Neuronal stem cell (in vitro differentiated cells): Measurements from ENCODE around the gene EEPD1.

Experiments
- DNase-seq: peaks from one replicate; pipeline ENCODE4 v3.0.0-alpha.2; 2013; ENCODE audit warnings: low spot score
- H2AFZ ChIP-seq: one replicate; pipeline ENCODE4 v1.6.1; 2013; ENCODE audit warnings: mild to moderate bottlenecking, low read length, inconsistent platforms
- H2AK5ac ChIP-seq: 2 replicates; pipeline ENCODE4 v1.6.1; 2013; ENCODE audit warnings: low read depth, mild to moderate bottlenecking, inconsistent platforms, low read length, moderate library complexity, mixed read lengths
- H2BK120ac ChIP-seq: 2 replicates; pipeline ENCODE4 v1.6.1; 2013; ENCODE audit warnings: low read depth, mild to moderate bottlenecking, inconsistent platforms, low read length, moderate library complexity, mixed read lengths
- H2BK12ac ChIP-seq: one replicate; pipeline ENCODE4 v1.6.1; 2013; ENCODE audit warnings: low read length, inconsistent platforms
- H2BK15ac ChIP-seq: 2 replicates; pipeline ENCODE4 v1.6.1; 2013; ENCODE audit warnings: mild to moderate bottlenecking, low read length, inconsistent platforms, mixed read lengths
- H2BK5ac ChIP-seq: one replicate; pipeline ENCODE4 v1.6.1; 2013; ENCODE audit warnings: inconsistent platforms, mild to moderate bottlenecking, low read length, moderate library complexity
- H3K14ac ChIP-seq: one replicate; pipeline ENCODE4 v1.6.1; 2013; ENCODE audit warnings: low read length, inconsistent platforms
- H3K18ac ChIP-seq: 2 replicates; pipeline ENCODE4 v1.6.1; 2013; ENCODE audit warnings: low read length, inconsistent platforms
- H3K23ac ChIP-seq: 2 replicates; pipeline ENCODE4 v1.6.1; 2013; ENCODE audit warnings: low read depth, mild to moderate bottlenecking, mixed read lengths, low read length, inconsistent platforms; ENCODE audit not compliant: poor library complexity
- H3K27ac ChIP-seq: replicated peaks from 3 replicates; pipeline ENCODE4 v1.5.1; 2013; ENCODE audit warnings: low read length, inconsistent platforms
- H3K27me3 ChIP-seq, 3 experiments: 2 replicates each; pipeline ENCODE4 v1.6.1; 2013; ENCODE audit warnings: low read length in 3 of 3, mild to moderate bottlenecking in 2 of 3, inconsistent platforms in 1 of 3, low read depth in 1 of 3, mixed read lengths in 1 of 3, moderate library complexity in 1 of 3; ENCODE audit not compliant: control insufficient read depth in 3 of 3, insufficient read depth in 3 of 3
- H3K36me3 ChIP-seq, 2 donors: replicated peaks in 1 of 2; 2 replicates each; pipeline ENCODE4 v1.6.1; 2013; ENCODE audit warnings: low read length in 2 of 2; ENCODE audit not compliant: control insufficient read depth in 2 of 2, insufficient read depth in 2 of 2
- H3K4ac ChIP-seq: 2 replicates; pipeline ENCODE4 v1.6.1; 2013; ENCODE audit warnings: inconsistent platforms, mild to moderate bottlenecking, low read length, moderate library complexity
- H3K4me1 ChIP-seq, 2 donors: 1 replicate in 1 of 2; 2 replicates in 1 of 2; pipeline ENCODE4 v1.6.1; 2013; ENCODE audit warnings: low read length in 2 of 2, low read depth in 1 of 2; ENCODE audit not compliant: control insufficient read depth in 2 of 2, insufficient read depth in 1 of 2
- H3K4me2 ChIP-seq: one replicate; pipeline ENCODE4 v1.6.1; 2013; ENCODE audit warnings: mild to moderate bottlenecking, low read length, inconsistent platforms; ENCODE audit not compliant: insufficient read depth, poor library complexity, severe bottlenecking
- H3K4me3 ChIP-seq, 2 donors: 2 replicates each; pipeline ENCODE4 v1.5.1; 2013; ENCODE audit warnings: low read length in 2 of 2, mild to moderate bottlenecking in 2 of 2, inconsistent platforms in 1 of 2, moderate library complexity in 1 of 2
- H3K79me1 ChIP-seq: one replicate; pipeline ENCODE4 v1.6.1; 2013; ENCODE audit warnings: low read depth, mild to moderate bottlenecking, inconsistent platforms, low read length, moderate library complexity
- H3K9ac ChIP-seq: one replicate; pipeline ENCODE4 v1.6.1; 2013; ENCODE audit warnings: mild to moderate bottlenecking, low read depth, low read length, inconsistent platforms; ENCODE audit not compliant: poor library complexity
- H3K9me3 ChIP-seq, 2 donors: replicated peaks in 1 of 2; 2 replicates each; pipeline versions ENCODE3 to v1.6.1; 2013; ENCODE audit warnings: low read length in 2 of 2, mild to moderate bottlenecking in 2 of 2, inconsistent platforms in 1 of 2, low read depth in 1 of 2, mixed read lengths in 1 of 2, moderate library complexity in 1 of 2; ENCODE audit not compliant: control insufficient read depth in 2 of 2, insufficient read depth in 1 of 2
- H4K8ac ChIP-seq: one replicate; pipeline ENCODE4 v1.6.1; 2013; ENCODE audit warnings: low read depth, mild to moderate bottlenecking, inconsistent platforms, low read length, moderate library complexity
- H4K91ac ChIP-seq: one replicate; pipeline ENCODE4 v1.6.1; 2013; ENCODE audit warnings: low read length, low read depth, mild to moderate bottlenecking, inconsistent platforms; ENCODE audit not compliant: poor library complexity
- WGBS, 2 donors: extraction: QIAGEN DNeasy Blood & Tissue Kit; methylation state at CpG; one replicate each; pipeline ENCODE4 v1.1.7; 2013; ENCODE audit warnings: missing lambda C conversion rate in 2 of 2, mixed read lengths in 1 of 2; ENCODE audit not compliant: insufficient read length in 2 of 2, insufficient replicate concordance in 1 of 2; ENCODE audit errors: extremely low coverage in 2 of 2; 5-methylcytosine and 5-hydroxymethylcytosine counted together

Gene EEPD1

DNA sequence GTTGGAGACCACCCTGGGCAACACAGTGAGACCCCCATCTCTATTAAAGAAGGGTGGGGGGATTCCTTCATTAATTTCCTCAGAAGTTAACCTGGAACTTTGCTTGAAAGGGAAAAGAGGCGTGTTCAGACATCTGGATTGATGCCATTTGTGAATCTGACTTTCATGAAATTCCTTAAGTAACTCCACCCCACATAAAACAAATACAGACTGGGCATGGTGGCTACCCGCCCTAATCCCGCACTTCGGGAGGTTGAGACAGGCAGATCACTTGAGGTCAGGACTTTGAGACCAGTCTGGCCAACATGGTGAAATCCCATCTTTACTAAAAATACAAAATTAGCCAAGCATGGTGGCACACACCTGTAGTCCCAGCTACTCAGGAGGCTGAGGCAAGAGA is 75.0 kb downstream of the EEPD1 start:
- no peak overlapping the region for H3K23ac ChIP-seq
- H3K14ac ChIP-seq: no peak overlapping the region
- H2BK15ac ChIP-seq: no peak overlapping the region
- no peak overlapping the region for H2BK5ac ChIP-seq
- no peak overlapping the region for H4K8ac ChIP-seq
- DNase-seq: no peak
- no peak overlapping the region for H3K4me2 ChIP-seq
- no peak overlapping the region for H3K27ac ChIP-seq
- H3K18ac ChIP-seq: no peak overlapping the region
- H2BK12ac ChIP-seq: no peak overlapping the region
- no peaks in the 10 kb centered on the region for H3K9me3 ChIP-seq
- no peak overlapping the region for H2AFZ ChIP-seq
- no peak overlapping the region for H4K91ac ChIP-seq
- no peaks in the 10 kb centered on the region for H3K27me3 ChIP-seq
- WGBS, 2 donors: no CpG with 5 or more reads among the region's 4 CpGs
- H3K9ac ChIP-seq: no peak overlapping the region
- H2BK120ac ChIP-seq: no peak overlapping the region
- H3K4ac ChIP-seq: no peak overlapping the region
- H3K36me3 ChIP-seq: no peaks in the 10 kb centered on the region
- H2AK5ac ChIP-seq: no peak overlapping the region
- no peaks in the 10 kb centered on the region for H3K4me1 ChIP-seq
- no peaks in the 10 kb centered on the region for H3K79me1 ChIP-seq
- H3K4me3 ChIP-seq: no peak overlapping the region

DNA sequence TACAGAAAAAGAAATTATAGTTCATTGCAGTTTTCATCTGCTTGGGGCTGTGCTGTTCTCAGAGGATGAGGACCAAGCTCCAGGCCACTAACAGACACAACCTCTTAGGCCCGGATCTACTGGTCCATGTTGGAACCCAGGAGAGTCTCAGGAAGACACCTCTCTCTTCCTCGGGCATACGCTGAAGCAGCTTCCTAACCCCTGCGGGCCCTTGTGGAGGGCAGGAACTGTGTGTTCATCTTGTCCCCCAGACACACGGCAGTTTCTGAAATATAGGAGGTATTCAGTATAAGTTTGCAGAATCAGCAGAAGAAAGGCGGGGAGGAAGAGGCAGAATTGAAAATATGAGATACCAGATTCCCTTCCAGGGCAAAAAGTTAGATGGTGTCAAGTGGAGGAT is 78.4 kb downstream of the EEPD1 start:
- Histone ChIP-seq H3K14ac (no peak overlapping the region), H2AFZ (no peak overlapping the region), H3K79me1 (no peaks in the 10 kb centered on the region), H2BK5ac (no peak overlapping the region), H2BK15ac (no peak overlapping the region), H4K8ac (no peak overlapping the region), H3K9me3 (no peaks in the 10 kb centered on the region), H2BK12ac (no peak overlapping the region), H3K18ac (no peak overlapping the region), H3K4me2 (no peak overlapping the region), H3K27ac (no peak overlapping the region), H2AK5ac (no peak overlapping the region), H3K27me3 (no peaks in the 10 kb centered on the region), H3K23ac (no peak overlapping the region), H3K9ac (no peak overlapping the region), H2BK120ac (no peak overlapping the region), H4K91ac (no peak overlapping the region), H3K36me3 (no peaks in the 10 kb centered on the region), H3K4me3 (no peak overlapping the region), H3K4me1 (no peaks in the 10 kb centered on the region), H3K4ac (no peak overlapping the region)
- DNase-seq: no peak
- no CpG with 5 or more reads among the region's 6 CpGs for WGBS, 2 donors

DNA sequence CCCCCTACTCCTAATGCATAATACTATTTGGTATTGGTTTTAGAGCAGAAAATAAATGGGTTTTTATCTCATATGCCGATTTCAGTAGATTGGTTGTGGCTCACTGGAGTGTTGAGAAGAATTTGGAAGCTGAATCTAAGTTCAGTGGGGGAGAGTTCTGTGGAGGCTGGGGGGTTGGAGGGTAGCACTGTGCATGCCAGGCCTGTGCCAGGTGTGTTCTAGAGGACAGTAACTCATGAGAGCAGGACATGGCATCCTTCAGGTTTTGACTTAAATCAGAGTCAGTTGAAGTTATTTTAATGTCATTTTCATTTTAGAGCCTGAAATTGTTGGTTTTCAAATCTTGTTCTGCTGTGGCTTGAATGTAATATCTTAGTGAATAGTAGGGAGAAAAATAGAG is 79.5 kb downstream of the EEPD1 start:
- Histone ChIP-seq H3K4me1 (no peaks in the 10 kb centered on the region), H2BK15ac (no peak overlapping the region), H3K79me1 (no peaks in the 10 kb centered on the region), H3K9ac (no peak overlapping the region), H3K4me3 (no peak overlapping the region), H3K23ac (no peak overlapping the region), H4K91ac (no peak overlapping the region), H2AK5ac (no peak overlapping the region), H2BK5ac (no peak overlapping the region), H3K36me3 (no peaks in the 10 kb centered on the region), H3K4ac (no peak overlapping the region), H4K8ac (no peak overlapping the region), H3K18ac (no peak overlapping the region), H3K14ac (no peak overlapping the region), H2BK12ac (no peak overlapping the region), H3K4me2 (no peak overlapping the region), H2AFZ (no peak overlapping the region), H3K9me3 (no peaks in the 10 kb centered on the region), H3K27ac (no peak overlapping the region), H2BK120ac (no peak overlapping the region), H3K27me3 (no peaks in the 10 kb centered on the region)
- DNase-seq: no peak
- WGBS, 2 donors: no CpG with 5 or more reads among the region's 1 CpG

DNA sequence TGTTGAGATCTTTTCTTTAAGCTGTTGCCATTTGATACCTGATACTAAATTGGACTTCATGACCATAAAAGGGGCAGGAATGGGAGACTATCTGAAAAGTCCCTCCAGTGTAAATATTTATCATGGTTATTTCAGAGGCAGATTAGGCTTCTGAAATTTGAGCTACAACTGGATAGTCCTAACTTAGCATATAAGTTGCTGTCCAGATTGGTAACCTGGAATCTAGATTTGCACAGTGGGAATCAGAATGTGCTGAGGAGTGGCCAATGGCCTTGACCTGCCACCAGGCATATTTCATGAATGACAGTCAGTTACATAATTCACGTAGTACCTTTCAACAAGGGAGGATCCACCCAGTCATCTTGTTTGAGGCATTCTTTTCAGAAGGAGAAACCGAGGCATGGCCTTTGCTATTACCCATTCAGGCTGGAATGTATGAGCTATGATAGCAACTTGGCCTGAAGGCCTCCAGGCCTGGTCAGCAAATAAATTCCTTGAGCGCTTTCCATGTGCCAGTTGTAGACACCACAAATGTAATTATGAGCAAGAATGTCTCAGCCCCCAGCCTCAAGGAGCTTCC is 80.0 kb downstream of the EEPD1 start:
- Histone ChIP-seq H3K18ac (no peak overlapping the region), H3K4me1 (no peaks in the 10 kb centered on the region), H3K9ac (no peak overlapping the region)

More for the DNA sequence above, 80.0 kb downstream of the EEPD1 start:
- no peak overlapping the region for H2BK15ac ChIP-seq
- no peak overlapping the region for H3K27ac ChIP-seq
- H3K23ac ChIP-seq: no peak overlapping the region
- H3K4me3 ChIP-seq: no peak overlapping the region
- no peak overlapping the region for H3K14ac ChIP-seq
- H3K9me3 ChIP-seq: no peaks in the 10 kb centered on the region
- no peaks in the 10 kb centered on the region for H3K79me1 ChIP-seq
- H2BK5ac ChIP-seq: no peak overlapping the region
- H3K36me3 ChIP-seq: no peaks in the 10 kb centered on the region
- no peak overlapping the region for H4K91ac ChIP-seq
- H3K27me3 ChIP-seq: no peaks in the 10 kb centered on the region
- H2BK120ac ChIP-seq: no peak overlapping the region
- no peak overlapping the region for H2BK12ac ChIP-seq
- no peak overlapping the region for H4K8ac ChIP-seq
- H3K4me2 ChIP-seq: no peak overlapping the region
- WGBS, 2 donors: no CpG with 5 or more reads among the region's 3 CpGs
- H3K4ac ChIP-seq: no peak overlapping the region
- H2AK5ac ChIP-seq: no peak overlapping the region
- no peak overlapping the region for H2AFZ ChIP-seq
- no peak for DNase-seq
